ENCODE data around the gene PROSER2.

PROSER2 gene

DNA sequence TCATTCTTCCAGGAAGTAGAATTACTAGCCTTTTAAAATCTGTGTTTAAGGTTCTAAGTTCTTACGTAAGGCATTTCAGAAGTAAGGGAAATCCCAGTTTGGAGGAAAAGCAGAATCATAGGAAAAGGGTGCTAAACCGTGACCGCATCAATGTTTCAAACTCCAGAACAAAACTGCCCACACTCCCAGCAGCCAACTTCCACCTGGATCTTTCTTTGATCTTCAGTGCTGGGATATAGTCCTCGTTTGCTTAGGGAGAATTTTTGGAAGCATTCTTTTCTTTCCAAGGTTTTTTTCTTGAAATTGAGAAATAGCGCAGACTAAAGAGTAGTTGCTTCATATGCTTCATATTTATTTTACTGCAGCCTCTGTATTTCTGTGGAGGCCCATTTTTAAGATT lies 8.9 kb downstream of the PROSER2 start:
- no peak for TF ChIP-seq CTCF (IDR thresholded peaks at IDR 0.05; ENCODE audit: borderline replicate concordance, insufficient read depth, low read depth, low read length)
- H3K4me3 ChIP-seq (ENCODE audit: low read depth, low read length) = no peak overlapping the region

GRCh38 chr10:11835061-11835460 lies 11.9 kb downstream of the PROSER2 start:
- no peak for TF ChIP-seq CTCF (IDR thresholded peaks at IDR 0.05; ENCODE audit: borderline replicate concordance, insufficient read depth, low read depth, low read length)

GRCh38 chr10:11835704-11836103 lies 12.5 kb downstream of the PROSER2 start:
- TF ChIP-seq CTCF (IDR thresholded peaks at IDR 0.05; ENCODE audit: borderline replicate concordance, insufficient read depth, low read depth, low read length) = no peak
- no peak overlapping the region for H3K4me3 ChIP-seq (ENCODE audit: low read depth, low read length)

More at GRCh38 chr10:11835061-11835460, 11.9 kb downstream of the PROSER2 start:
- no peak overlapping the region for H3K4me3 ChIP-seq (ENCODE audit: low read depth, low read length)

- TF ChIP-seq CTCF (IDR thresholded peaks at IDR 0.05; ENCODE audit: borderline replicate concordance, insufficient read depth, low read depth, low read length) = no peak
- no peak overlapping the region for H3K4me3 ChIP-seq (ENCODE audit: low read depth, low read length)
These were observed 14.4 kb downstream of the PROSER2 start for GRCh38 chr10:11837372-11838161.

GRCh38 chr10:11838298-11838852 lies 15.2 kb downstream of the PROSER2 start:
- no peak for TF ChIP-seq CTCF (IDR thresholded peaks at IDR 0.05; ENCODE audit: borderline replicate concordance, insufficient read depth, low read depth, low read length)
- H3K4me3 ChIP-seq (ENCODE audit: low read depth, low read length) = no peak overlapping the region

GRCh38 chr10:11841375-11841774 lies 18.2 kb downstream of the PROSER2 start:
- no peak for TF ChIP-seq CTCF (IDR thresholded peaks at IDR 0.05; ENCODE audit: borderline replicate concordance, insufficient read depth, low read depth, low read length)
- H3K4me3 ChIP-seq (ENCODE audit: low read depth, low read length) = no peak overlapping the region

DNA sequence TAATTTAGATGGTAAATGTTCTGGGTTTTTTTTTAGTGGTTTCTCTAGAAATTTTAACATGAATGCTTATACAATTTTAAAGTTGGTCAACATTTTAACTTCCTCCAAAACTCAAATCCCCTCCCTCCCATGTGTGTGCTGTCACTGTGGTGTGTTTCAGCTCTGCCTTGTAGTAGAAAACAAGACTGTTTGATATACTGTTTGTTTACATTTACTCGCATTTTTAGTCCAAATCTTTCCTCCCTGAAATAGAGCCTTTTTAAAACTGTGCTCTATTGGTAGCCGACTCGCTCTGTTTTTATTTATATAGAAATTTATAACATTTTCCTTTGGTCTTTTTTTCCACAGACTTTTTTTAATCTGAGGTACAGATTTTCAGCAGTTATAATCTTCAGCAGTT lies 19.3 kb downstream of the PROSER2 start:
- no peak for TF ChIP-seq CTCF (IDR thresholded peaks at IDR 0.05; ENCODE audit: borderline replicate concordance, insufficient read depth, low read depth, low read length)
- H3K4me3 ChIP-seq (ENCODE audit: low read depth, low read length) = no peak overlapping the region
